NK-92 treated with Interleukin-12 subunit alpha and Interleukin-12 subunit beta, amount 100 ng/mL, for 24 hours (cell line): ENCODE results near the gene RALBP1.

Experiments
- DNase-seq: peaks from one replicate; lab custom pipeline; 2025; lab: John Stamatoyannopoulos, UW

RALBP1 gene

DNA sequence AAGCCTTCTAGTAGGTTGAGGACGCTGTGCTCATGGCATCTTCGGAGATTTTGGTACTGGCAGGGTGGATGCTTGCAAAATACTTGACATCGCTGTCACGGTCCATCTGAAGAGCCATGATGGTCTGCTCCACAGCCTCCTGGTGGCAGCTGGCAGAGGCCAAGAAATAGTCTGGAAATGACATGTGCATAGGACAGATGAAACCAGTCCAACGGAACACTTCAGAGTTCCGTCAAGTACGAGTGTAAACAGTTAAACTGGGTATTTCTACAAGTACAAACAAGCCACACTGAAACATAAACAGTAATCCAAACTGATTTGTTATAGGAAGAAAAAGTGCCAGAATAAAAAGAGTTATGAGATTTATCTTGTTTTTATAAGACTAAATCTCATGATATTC, 72.5 kb downstream of the RALBP1 start:
- DNase-seq = no peak

DNA sequence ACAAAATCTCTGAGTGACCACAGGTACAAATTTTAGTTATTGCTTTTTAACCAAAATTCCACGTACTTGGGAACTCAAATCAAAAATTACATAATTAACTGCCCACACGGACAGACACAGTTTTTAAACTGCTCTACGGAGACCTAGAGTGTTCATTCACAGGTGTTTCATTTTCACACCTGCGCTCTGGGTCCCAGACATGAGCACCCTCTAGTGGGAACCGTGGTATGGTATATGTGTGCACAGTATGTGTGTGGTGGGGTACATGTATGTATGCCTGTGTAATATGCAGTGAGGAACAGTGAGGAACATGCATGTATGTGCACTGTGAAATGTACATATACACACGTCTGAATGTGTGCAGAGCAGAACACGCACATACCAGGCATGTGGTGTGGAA, 74.1 kb downstream of the RALBP1 start:
- no peak for DNase-seq

DNA sequence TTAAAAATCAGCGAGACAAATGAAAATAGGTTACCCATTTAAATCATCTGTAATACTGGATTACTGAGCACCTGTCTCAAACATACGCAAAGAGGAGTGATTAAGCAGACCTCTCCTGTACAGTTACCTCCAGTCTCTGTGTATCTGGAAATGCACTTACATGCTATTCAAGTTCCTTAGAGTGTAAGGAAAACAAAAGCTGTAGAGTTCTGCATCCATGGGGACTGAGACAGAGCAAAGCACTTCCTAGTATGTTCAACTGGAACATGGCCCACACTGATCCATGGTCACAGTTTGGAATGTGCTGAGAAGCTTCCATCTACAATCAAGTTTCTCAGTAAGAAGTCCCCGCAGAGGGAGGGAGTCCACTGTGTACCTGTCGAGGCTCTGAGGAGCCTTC, 75.1 kb downstream of the RALBP1 start:
- DNase-seq = no peak

DNA sequence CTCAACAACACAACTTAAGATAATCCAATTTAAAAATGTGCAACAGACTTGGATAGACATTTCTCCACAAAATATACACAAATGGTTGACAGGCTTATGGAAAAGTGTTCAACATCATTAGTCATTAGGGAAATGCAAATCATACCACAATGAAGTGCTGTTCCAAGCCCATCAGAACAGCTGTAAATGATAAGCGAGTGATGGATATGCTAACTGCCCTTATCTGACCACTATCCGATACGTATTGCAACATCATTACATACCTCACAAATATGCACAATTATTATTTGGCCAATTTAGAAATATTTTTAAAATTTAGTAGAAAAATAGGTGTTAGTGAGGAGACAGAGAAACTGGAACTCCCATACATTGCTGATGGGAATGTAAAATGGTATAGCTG, 76.9 kb downstream of the RALBP1 start:
- no peak for DNase-seq

DNA sequence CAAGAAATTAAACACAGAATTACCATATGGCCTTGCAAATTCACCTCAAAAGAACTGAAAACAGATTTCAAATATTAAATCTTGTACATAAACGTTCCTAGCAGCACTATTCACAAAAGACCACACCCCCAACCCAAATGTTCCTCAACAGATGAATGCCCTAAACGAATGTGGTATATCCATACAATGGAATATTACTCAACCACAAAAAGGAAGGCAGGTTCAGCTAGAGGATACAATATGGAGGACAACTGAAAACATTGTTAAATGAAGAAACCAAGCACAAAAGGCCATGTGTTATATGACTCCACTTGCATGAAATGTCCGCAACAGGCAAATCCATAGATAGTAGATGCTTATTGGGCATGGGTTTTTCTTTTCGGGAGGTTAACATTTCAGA, 77.3 kb downstream of the RALBP1 start:
- no peak for DNase-seq

DNA sequence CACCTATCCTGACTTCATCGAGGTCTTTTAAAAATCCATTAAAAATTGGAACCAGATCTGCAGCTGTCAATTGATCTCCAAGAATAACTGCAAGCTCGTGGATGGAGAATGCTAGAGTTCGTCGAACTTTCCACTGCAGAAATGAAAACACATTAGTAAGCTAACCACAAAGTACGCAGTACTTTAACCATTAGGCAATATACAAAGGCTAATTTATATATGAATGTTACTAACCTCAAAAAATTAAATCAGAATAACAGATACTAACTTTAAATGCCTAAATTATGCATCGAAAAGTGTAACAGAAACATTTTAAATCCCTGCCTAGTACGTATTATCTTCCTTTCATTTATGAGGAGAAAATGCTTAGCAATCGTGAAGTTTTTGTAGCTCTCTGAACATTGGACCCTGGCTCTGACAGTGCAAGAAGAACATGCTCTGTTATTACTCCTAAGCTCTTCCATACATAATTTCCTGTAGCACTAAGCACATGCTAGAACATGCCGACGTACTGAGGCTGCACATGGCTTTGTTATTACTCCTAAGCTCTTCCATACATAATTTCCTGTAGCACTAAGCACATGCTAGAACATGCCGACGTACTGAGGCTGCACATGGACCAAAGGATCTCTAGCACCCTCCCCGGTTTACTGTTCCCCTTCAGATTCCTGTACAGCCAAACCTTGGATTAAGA, 82.1 kb downstream of the RALBP1 start:
- DNase-seq = no peak

DNA sequence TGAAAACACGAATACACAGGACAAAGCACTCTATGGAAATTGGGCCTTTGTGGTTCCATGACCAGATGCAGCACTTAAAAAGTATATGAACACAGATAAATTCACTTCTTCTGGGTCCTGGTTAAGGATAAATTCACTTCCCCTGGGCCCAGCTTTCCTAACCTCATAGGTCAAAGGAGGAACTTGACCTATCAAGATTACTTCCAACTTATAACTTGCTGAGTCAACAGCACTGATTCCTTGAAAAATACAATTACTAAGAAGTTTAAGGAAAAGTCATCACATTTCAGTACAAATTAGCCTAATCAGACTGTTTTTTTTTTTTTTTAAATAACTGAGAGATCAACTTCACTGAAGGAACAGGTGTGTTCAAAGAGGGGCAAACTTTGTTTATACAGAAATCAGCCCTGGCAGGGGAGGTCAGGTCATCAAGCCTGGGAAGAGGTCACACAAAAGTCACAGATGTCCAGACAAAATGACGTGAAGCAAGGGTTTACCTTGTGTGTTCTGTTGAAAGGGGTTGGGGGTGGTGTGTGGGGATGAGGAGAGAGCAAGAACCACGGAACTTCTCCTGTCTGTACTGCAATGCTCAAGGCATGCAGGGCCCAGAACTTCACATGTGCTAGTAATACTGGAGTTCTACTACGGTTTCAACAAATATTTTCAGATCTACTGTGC, 83.2 kb downstream of the RALBP1 start:
- no peak for DNase-seq

DNA sequence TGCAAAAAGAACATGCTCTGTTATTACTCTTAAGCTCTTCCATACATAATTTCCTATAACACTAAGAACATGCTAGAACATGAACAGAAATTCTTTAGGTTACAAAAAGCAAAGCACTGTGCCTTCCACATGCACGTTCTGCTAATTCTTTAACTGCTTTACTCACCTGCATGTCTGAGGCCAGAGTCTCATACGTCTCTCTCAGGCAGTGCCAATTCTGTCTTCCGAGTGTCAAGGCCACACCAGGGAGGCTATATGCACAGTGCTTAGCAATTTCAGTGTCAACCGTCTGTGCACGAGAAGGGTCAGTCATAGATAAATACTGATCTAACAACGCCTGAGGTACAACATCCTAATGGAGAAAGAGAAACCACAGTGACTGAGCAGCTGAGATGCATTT, 83.9 kb downstream of the RALBP1 start:
- no peak for DNase-seq

DNA sequence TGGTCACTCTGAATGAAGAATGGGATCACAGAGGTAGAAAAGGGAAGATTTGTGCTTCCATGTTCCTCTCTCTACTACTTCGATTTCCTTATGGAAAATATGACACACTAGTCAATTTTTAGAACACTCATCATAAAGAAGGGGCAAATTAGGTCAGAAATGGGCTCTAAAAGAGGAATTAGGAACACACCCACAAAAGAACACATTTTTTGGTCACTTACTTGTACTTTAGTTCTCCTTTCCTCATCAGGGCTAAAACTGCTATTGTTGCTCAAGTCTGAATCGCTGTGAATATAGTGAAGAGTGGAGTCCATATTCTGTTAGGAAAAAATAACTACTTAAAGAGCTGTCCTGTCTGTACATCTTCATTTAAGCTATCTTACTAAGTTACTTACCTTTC, 86.4 kb downstream of the RALBP1 start:
- DNase-seq = no peak

DNA sequence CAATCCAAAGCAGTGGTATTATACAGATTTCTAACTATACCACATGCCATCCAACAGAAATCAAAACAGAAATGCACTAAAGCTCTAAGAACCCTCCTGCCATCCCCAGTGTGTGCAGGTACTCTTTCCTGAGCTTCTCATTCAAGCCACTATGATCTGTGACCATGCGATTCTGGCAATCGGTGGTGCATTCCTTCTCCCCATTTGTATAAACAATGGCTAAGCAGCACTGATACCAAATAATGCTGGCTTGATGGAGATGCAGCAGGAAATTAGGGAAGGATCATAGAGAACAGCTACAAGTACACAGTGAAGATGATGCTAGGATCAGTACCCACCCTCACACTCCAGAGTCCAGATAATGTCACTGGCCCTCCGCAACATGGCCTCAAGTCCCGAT, 87.3 kb downstream of the RALBP1 start:
- no peak for DNase-seq

DNA sequence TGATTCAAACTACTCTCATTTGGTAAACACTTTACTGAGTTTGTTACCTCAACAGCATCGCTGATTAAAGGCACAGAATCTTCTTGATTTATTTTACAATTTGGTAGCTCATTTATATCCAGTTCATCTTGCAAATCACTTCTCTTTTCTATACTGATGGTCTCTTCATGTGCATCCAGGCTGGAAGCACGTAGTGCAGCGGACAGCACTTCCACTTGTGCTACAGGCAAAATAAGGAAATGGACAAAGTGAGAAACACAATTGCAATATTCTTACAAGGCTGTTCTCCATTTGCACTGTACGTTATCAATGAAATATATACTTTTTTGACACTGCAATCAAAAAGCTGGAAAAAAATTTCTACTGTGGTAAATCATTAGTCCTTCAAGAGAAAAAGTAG, 88.0 kb downstream of the RALBP1 start:
- no peak for DNase-seq

DNA sequence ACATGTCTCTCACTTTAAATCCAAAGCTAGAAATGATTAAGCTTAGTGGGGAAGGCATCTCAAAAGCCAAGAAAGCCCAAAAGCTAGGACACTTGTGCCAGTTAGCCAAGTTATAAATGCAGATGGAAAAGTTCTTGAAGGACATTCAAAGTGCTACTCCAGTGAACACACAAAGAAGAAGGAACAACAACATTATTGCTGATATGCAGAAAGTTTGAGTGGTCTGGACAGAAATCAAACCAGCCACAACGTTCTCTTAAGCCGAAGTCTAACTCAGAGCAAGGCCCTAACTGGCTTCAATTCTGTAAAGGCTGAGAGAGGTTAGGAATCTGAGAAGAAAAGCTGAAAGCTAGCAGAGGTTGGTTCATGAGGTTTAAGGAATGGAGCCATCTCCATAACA, 90.1 kb downstream of the RALBP1 start:
- DNase-seq = no peak

DNA sequence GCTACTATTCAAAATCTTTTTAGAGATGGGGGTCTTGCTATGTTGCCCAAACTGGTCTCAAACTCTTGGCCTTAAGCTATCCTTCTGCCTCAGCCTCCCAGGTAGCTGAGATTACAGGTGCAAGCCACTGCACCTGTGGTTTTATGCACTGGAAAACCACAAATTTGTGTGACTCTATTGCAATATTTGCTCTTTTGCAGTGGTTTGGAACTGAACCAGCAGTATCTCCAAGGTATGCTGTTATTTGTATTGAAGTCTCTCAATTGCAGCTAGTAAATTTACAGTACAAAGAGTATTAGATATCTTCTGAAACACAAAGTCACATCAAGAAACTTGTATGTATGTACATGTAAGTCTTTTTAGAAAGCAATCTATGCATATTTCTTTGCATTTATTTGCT, 92.9 kb downstream of the RALBP1 start:
- no peak for DNase-seq

DNA sequence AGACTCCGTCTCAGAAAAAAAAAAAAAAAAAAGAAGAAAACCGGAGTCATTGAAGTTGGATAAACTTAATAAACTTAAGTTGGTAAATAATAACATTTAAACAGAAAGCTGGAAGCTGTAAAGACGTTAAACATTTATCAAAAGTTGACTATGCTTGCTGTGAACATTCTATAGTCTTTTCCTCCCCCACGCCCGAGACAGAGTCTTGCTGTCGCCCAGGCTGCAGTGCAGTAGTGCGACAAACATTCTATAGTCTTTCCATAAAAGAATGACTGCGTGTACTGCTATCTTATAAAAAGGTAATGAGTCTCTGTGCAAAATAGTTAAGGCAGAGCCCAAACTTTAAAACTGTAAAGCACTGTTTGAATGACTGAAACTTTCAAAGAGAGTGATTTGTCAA, 93.9 kb downstream of the RALBP1 start:
- no peak for DNase-seq

DNA sequence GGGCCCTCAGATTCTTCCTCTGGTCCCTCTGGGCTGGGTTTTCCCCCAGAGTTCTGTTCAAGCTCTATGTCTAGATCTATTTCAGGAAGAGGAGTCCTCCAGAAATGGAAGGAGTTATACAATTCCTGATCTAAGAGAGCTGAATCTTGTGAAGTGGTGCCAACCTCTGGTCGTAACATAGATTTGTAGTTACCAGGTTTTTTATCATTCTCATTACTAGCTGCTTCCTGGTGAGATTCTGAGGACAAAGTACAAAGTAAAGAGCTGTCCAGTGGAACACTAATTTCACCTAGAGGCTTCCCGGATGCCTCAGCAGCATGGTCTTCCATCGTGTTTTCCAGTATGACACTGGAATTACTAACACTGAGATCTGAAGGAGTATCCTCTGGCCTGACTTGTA, 94.9 kb downstream of the RALBP1 start:
- no peak for DNase-seq

DNA sequence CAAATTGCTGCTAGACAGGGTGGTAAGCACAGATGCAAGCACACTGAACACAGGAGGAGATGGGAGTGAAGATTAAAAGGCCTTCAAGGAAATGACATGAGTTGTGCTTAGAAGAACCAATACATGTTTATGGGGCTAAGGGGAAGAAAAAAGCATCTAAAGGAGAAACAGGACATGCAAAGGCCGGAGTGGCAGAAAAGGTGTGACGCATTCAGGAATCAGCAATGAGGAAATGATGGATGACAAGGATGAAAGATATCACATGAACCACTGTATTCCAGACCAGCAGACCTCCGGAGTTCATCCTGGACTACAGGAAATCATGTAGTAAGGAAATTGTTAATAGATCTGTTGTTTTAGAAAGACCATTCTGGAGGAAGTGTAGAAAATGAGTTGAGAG, 96.2 kb downstream of the RALBP1 start:
- DNase-seq = no peak

DNA sequence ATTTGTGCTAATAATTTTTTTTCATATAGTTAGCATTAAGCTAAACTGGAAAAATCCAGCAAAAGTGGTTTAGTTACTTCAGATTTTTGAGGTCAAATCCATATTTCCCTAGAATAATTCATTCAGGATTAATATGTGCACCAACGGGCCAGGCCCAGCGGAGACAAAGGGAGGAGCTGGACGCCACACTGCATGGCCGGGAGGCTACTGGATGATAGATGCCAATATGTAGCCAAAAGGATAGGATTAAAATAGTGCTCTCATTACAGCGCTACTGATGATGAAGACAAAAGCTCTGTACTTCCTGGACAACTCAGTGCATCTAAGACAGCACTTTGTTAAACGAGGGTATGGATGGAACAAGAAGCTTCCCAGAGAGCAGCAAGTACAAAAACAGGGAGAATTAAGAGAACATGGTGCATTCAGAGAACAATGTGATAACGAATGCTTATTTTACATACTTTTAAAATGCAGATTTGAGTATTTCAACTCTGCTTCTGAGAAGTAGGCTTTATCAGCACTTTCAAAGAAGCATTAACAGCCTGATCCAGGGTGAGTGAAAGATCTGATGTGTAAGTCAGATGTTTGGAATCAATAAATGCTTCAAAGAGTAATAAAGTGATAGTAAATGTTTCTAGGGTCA, 99.3 kb downstream of the RALBP1 start:
- DNase-seq = no peak

DNA sequence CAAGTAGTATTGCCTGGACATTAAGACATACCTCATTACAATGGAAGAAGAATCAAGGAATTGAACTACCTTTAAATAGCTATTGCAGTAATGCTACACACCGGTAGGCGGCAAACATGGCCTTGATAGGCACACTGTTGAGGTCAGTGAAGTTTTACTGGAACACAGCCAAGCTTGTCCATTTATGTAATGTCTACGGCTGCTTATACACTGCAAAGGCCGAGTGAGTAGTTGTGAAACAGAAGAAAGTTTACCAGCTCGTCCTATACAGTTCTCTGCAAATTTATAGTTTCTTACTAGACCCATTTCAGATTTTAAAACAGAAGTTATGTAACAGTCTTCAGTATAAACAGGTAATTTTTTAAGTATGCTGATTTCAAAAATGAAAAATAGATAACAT, 100.2 kb downstream of the RALBP1 start:
- no peak for DNase-seq

DNA sequence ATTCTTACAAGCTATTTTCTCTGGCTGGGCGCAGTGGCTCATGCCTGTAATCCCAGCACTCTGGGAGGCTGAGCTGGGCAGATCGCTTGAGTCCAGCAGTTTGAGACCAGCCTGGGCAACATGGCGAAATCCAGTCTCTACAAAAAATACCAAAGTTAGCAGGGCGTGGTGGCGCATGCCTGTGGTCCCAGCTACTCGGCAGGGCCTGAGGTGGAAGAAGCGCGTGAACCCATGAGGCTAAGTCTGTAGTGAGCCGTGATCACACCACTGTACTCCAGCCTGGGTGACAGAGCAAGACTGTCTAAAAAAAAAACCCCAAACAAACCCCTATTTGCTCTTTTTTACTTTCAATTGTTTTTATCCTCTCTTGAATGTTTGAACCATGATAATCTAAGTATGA, 102.0 kb downstream of the RALBP1 start:
- DNase-seq = no peak

DNA sequence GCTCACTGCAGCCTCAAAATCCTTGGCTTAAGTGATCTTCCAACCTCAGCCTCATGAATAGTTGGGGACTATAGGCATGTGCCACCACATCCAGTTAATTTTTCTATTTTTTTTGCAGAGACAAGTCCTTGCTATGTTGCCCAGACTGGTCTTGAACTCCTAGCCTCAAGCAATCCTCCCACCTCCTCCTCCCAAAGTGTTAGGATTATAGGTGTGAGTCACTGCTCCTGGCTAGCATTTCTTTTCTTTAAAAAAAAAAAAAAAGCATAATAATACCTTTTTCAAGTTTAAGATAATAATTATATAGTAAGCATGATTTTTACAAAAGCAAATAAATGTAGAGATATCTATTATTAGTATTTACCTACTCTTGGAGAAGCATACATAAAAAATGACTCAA, 103.0 kb downstream of the RALBP1 start:
- no peak for DNase-seq

DNA sequence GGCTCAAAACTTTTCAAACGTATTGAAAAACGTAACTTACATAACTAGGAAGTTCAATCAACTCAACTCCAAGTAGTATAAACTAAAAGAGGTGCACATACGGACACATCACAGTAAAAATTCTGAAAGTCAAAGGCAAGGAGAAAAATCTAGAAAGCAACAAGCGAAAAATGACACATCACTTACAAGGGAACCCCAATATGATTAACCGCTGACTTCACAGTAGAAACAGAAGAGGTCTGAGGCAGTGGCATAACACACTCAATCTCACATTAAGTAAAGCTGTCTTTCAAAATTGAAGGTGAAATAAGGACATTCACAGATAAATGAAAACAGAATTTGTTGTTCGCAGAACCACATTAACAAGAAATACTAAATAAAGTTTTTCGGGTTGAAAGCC, 106.4 kb downstream of the RALBP1 start:
- no peak for DNase-seq

DNA sequence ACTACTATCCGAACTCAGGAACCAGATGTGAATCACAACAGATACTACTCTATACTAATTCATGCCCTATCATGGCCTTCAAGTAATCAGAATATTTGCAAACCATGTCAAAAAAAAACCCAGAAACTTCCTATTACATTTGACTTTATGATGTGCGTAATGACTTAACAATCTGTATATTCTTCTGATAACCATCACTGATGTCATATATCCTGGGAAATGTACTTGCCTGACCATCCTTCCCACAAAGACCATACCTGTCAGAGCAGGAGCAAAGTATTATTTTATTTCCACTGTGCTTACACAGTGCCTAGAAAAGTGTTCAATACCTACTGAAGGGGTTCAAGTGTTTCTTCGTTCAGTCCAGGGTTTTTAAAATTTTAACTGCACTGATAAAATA, 111.5 kb downstream of the RALBP1 start:
- no peak for DNase-seq
